GM19463 (cell line): Measurements from ENCODE around the gene EZH1.

Source experiments
- ATAC-seq: cut with Tn5 transposase; IDR thresholded peaks from one replicate; pipeline ENCODE4 v1.9.1; 2021; ENCODE audit warnings: mild to moderate bottlenecking, moderate library complexity; ENCODE audit not compliant: unreplicated experiment

EZH1 gene

GRCh38 chr17:42684929-42685556 is 59.8 kb downstream of the EZH1 start:
- ATAC-seq: no peak

GRCh38 chr17:42683407-42684034 is 61.3 kb downstream of the EZH1 start:
- ATAC-seq: no peak

GRCh38 chr17:42682722-42683403 is 62.0 kb downstream of the EZH1 start:
- no peak for ATAC-seq

- no peak for ATAC-seq
Observed at GRCh38 chr17:42681976-42682721, 62.7 kb downstream of the EZH1 start, which contains the start of gene CNTNAP1. Gene CNTNAP1, plus strand, starts transcription at chr17:42682531. Its CDS starts 299 bp downstream, at chr17:42682830.

GRCh38 chr17:42680331-42680808 is 64.5 kb downstream of the EZH1 start:
- ATAC-seq: no peak

- no peak for ATAC-seq
Observed at GRCh38 chr17:42679492-42680330, 65.1 kb downstream of the EZH1 start.

- ATAC-seq: no peak
Observed at GRCh38 chr17:42678951-42679491, 65.8 kb downstream of the EZH1 start.

- ATAC-seq: no peak
Observed at GRCh38 chr17:42677921-42678781, 66.7 kb downstream of the EZH1 start.

- peak; percentile 65 for ATAC-seq
Observed at GRCh38 chr17:42677012-42677857, 67.6 kb downstream of the EZH1 start.

GRCh38 chr17:42676424-42677011 is 68.3 kb downstream of the EZH1 start, which contains the start of gene PLEKHH3:
Gene PLEKHH3, minus strand, starts transcription at chr17:42676994. Its CDS starts 431 bp downstream, at chr17:42676563.
- no peak for ATAC-seq

GRCh38 chr17:42675965-42676423 is 68.8 kb downstream of the EZH1 start:
- ATAC-seq: no peak

GRCh38 chr17:42675348-42675964 is 69.4 kb downstream of the EZH1 start:
- ATAC-seq: no peak

- no peak for ATAC-seq
Observed at GRCh38 chr17:42674755-42675347, 70.0 kb downstream of the EZH1 start.

GRCh38 chr17:42673885-42674754 is 70.7 kb downstream of the EZH1 start:
- ATAC-seq: no peak

GRCh38 chr17:42673266-42673884 is 71.5 kb downstream of the EZH1 start:
- ATAC-seq: no peak
